ENCODE measurements around the gene NLRP6. TPM values are rescaled to one million over a fixed set of nuclear protein-coding genes. Genes with fewer than 3 reads are reported as not detected.

The NLRP6 gene
- total RNA-seq, 2 donors from 2014 or later, result not detected

- Mint-ChIP-seq H3K27me3 (ENCODE audit: insufficient read depth) (no peaks in the 10 kb centered on the region), H3K27ac (peak overlapping the region; percentile 59), H3K4me3 (no peak overlapping the region), H3K9me3 (peaks cover 16% of the 10 kb centered on the region), H3K4me1 (peaks cover 22% of the 10 kb centered on the region), H3K36me3 (ENCODE audit: low read depth) (peaks cover 5% of the 10 kb centered on the region)
- H3K27me3 ChIP-seq (ENCODE audit: control insufficient read depth, insufficient read depth, low read length, poor library complexity, severe bottlenecking), result no peaks in the 10 kb centered on the region
- H3K27ac ChIP-seq (ENCODE audit: low read depth, low read length), result no peak overlapping the region
- TF ChIP-seq CTCF (conservative IDR thresholded peaks at IDR 0.05), result no peak
- no peak overlapping the region for H3K9ac ChIP-seq (ENCODE audit: extremely low read depth, low read length, poor library complexity, severe bottlenecking)
- H3K9me3 ChIP-seq (ENCODE audit: control insufficient read depth, low read length), result peaks cover 5% of the 10 kb centered on the region
- 86 to 89% methylated on average over 28 to 30 of the region's 30 CpGs for WGBS, 2 experiments (ENCODE audit: insufficient coverage in 1 of 2, insufficient read length in 1 of 2)
- no peaks in the 10 kb centered on the region for H3K4me1 ChIP-seq (ENCODE audit: control insufficient read depth, insufficient read depth, low read length)
- DNase-seq, result peak; percentile 53
- H3K36me3 ChIP-seq (ENCODE audit: control insufficient read depth, insufficient read depth, low read length), result no peaks in the 10 kb centered on the region
- H3K4me3 ChIP-seq (ENCODE audit: low read length), result no peak overlapping the region
Observed at GRCh38 chr11:325796-326591, 47.8 kb downstream of the NLRP6 start.

GRCh38 chr11:326592-326841 lies 48.3 kb downstream of the NLRP6 start:
- Mint-ChIP-seq H3K27me3 (ENCODE audit: insufficient read depth) (no peaks in the 10 kb centered on the region), H3K4me1 (peaks cover 22% of the 10 kb centered on the region), H3K9me3 (peaks cover 21% of the 10 kb centered on the region), H3K4me3 (no peak overlapping the region), H3K36me3 (ENCODE audit: low read depth) (peaks cover 8% of the 10 kb centered on the region), H3K27ac (peak overlapping the region; percentile 30)
- peaks cover 8% of the 10 kb centered on the region for H3K9me3 ChIP-seq (ENCODE audit: control insufficient read depth, low read length)
- no peaks in the 10 kb centered on the region for H3K4me1 ChIP-seq (ENCODE audit: control insufficient read depth, insufficient read depth, low read length)
- no peak overlapping the region for H3K9ac ChIP-seq (ENCODE audit: extremely low read depth, low read length, poor library complexity, severe bottlenecking)
- H3K27me3 ChIP-seq (ENCODE audit: control insufficient read depth, insufficient read depth, low read length, poor library complexity, severe bottlenecking), result no peaks in the 10 kb centered on the region
- no peak overlapping the region for H3K4me3 ChIP-seq (ENCODE audit: low read length)
- H3K27ac ChIP-seq (ENCODE audit: low read depth, low read length), result no peak overlapping the region
- 74 to 83% methylated on average over 2 to 6 of the region's 6 CpGs for WGBS, 2 experiments (ENCODE audit: insufficient coverage in 1 of 2, insufficient read length in 1 of 2)
- DNase-seq, result peak; percentile 52
- H3K36me3 ChIP-seq (ENCODE audit: control insufficient read depth, insufficient read depth, low read length), result no peaks in the 10 kb centered on the region
- no peak for TF ChIP-seq CTCF (conservative IDR thresholded peaks at IDR 0.05)

GRCh38 chr11:326842-327580 lies 48.8 kb downstream of the NLRP6 start:
- no peak overlapping the region for H3K27ac ChIP-seq (ENCODE audit: low read depth, low read length)
- H3K4me3 ChIP-seq (ENCODE audit: low read length), result no peak overlapping the region
- no peak for TF ChIP-seq CTCF (conservative IDR thresholded peaks at IDR 0.05)
- 89 to 90% methylated on average over 9 to 19 of the region's 19 CpGs for WGBS, 2 experiments (ENCODE audit: insufficient coverage in 1 of 2, insufficient read length in 1 of 2)
- no peaks in the 10 kb centered on the region for H3K27me3 Mint-ChIP-seq (ENCODE audit: insufficient read depth)
- peaks cover 22% of the 10 kb centered on the region for H3K4me1 Mint-ChIP-seq
- no peaks in the 10 kb centered on the region for H3K36me3 ChIP-seq (ENCODE audit: control insufficient read depth, insufficient read depth, low read length)
- peaks cover 26% of the 10 kb centered on the region for H3K9me3 Mint-ChIP-seq
- no peaks in the 10 kb centered on the region for H3K27me3 ChIP-seq (ENCODE audit: control insufficient read depth, insufficient read depth, low read length, poor library complexity, severe bottlenecking)
- H3K9me3 ChIP-seq (ENCODE audit: control insufficient read depth, low read length), result peaks cover 10% of the 10 kb centered on the region
- H3K9ac ChIP-seq (ENCODE audit: extremely low read depth, low read length, poor library complexity, severe bottlenecking), result no peak overlapping the region
- peaks cover 11% of the 10 kb centered on the region for H3K36me3 Mint-ChIP-seq (ENCODE audit: low read depth)
- H3K4me3 Mint-ChIP-seq, result no peak overlapping the region
- no peaks in the 10 kb centered on the region for H3K4me1 ChIP-seq (ENCODE audit: control insufficient read depth, insufficient read depth, low read length)
- no peak for DNase-seq
- H3K27ac Mint-ChIP-seq, result no peak overlapping the region
